Measurements from ENCODE around the gene TNXB.

DNA sequence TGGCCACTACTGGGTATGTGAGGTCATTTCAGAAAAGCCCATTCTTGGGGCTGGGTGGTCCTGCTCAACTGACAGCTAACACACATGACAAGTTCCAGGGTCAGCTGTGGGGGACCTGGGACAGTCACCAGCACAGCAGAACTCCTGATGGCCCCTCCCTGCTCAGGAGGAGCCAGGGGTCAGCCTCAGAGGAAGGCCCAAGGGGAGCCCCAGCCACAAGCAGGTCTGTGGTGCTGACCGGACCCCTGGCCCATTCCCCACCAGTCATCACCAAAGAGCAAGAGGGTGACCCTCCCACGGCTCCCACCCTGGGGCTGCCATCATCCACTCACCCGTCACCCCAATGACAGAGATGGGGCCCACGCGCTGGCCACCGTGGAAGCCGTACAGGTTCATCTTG, 52.9 kb downstream of the TNXB start:
- TF ChIP-seq, protein P1, sequence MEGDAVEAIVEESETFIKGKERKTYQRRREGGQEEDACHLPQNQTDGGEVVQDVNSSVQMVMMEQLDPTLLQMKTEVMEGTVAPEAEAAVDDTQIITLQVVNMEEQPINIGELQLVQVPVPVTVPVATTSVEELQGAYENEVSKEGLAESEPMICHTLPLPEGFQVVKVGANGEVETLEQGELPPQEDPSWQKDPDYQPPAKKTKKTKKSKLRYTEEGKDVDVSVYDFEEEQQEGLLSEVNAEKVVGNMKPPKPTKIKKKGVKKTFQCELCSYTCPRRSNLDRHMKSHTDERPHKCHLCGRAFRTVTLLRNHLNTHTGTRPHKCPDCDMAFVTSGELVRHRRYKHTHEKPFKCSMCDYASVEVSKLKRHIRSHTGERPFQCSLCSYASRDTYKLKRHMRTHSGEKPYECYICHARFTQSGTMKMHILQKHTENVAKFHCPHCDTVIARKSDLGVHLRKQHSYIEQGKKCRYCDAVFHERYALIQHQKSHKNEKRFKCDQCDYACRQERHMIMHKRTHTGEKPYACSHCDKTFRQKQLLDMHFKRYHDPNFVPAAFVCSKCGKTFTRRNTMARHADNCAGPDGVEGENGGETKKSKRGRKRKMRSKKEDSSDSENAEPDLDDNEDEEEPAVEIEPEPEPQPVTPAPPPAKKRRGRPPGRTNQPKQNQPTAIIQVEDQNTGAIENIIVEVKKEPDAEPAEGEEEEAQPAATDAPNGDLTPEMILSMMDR (IDR thresholded peaks at IDR 0.05; ENCODE audit: low read length) = no peak
- no peak for TF ChIP-seq EZH2 (IDR thresholded peaks at IDR 0.05; ENCODE audit: borderline replicate concordance, low read length)
